K562 (cell line): ENCODE measurements around the gene FSTL1. TPM values are rescaled to one million over a fixed set of nuclear protein-coding genes. Genes with fewer than 3 reads are reported as not detected.
A peak's percentile ranks its signal among the peaks of the same experiment; 100 is the strongest.

Experiments used
- HMGN3 ChIP-seq: IDR thresholded peaks from 2 replicates; pipeline ENCODE4 v1.6.1; 2011; ENCODE audit warnings: borderline replicate concordance, low read depth, mild to moderate bottlenecking, mixed read lengths, low read length; ENCODE audit not compliant: insufficient read length; ENCODE audit errors: extremely low read depth
- MTA3 ChIP-seq: fragments of 450-650 bp; formaldehyde crosslinking; IDR thresholded peaks from 2 replicates; pipeline ENCODE4 v1.6.1; 2017; ENCODE audit warnings: mild to moderate bottlenecking, borderline replicate concordance
- POLR2A ChIP-seq: fragments of 450-650 bp; conservative IDR thresholded peaks from 2 replicates; pipeline ENCODE4 v1.6.1; 2016
- SMAD4 ChIP-seq: fragments of 250-450 bp; sonication (Bioruptor Pico); conservative IDR thresholded peaks from 2 replicates; pipeline ENCODE4 v1.8.0; 2021; ENCODE audit warnings: inconsistent platforms, mild to moderate bottlenecking, moderate library complexity
- TRIM24 ChIP-seq, 2 experiments: fragments of 450-650 bp; IDR thresholded peaks; 2 replicates each; pipeline ENCODE4 v1.6.1; 2016
- ZBTB7A ChIP-seq: IDR thresholded peaks from 2 replicates; pipeline ENCODE4 v1.6.1; 2011; ENCODE audit warnings: low read depth, mild to moderate bottlenecking, low read length, moderate library complexity, borderline replicate concordance; ENCODE audit not compliant: control insufficient read depth
- polyA plus RNA-seq, 8 experiments: library from polyadenylated mRNA; depleted of rRNA in 4 of 8; stranded (reverse) in 5 of 8; unstranded in 3 of 8; fragments of >200 nt; fragmentation: Nextera tagmentation in 2 of 8; fragmentation: Illumina TruSeq in 1 of 8; extraction: Ambion mirVana in 2 of 8; extraction: Trizol in 1 of 8; gene quantifications; 2 replicates each; pipeline versions ENCODE4 v1.2.1 to v1.2.3, GENCODE V29; 2011 to 2014; ENCODE audit warnings: inconsistent platforms in 1 of 8, missing spikeins in 1 of 8
- total RNA-seq, 7 experiments: library from RNA; depleted of rRNA in 6 of 7; stranded (reverse); fragments of >200 nt in 6 of 7; fragmentation: Illumina TruSeq in 2 of 7; extraction: Trizol in 2 of 7; gene quantifications; 2 replicates each; pipeline versions ENCODE4 v1.2.1 to v1.2.3, GENCODE V29; 2011 to 2021; ENCODE audit warnings: low replicate concordance in 1 of 7
- TF ChIP-seq, protein P1 (sequence below): sonication (generic); formaldehyde crosslinking; IDR thresholded peaks from 2 replicates; pipeline ENCODE4 v1.8.0; 2022; ENCODE audit warnings: mild to moderate bottlenecking, missing genetic modification reagents
- TF ChIP-seq, protein P2 (sequence below): fragments of 250-450 bp; sonication (Bioruptor Pico); IDR thresholded peaks from 2 replicates; pipeline ENCODE4 v1.5.0; 2021; ENCODE audit warnings: mild to moderate bottlenecking, moderate library complexity
- TF ChIP-seq, protein P3 (sequence below): fragments of 450-650 bp; IDR thresholded peaks from 2 replicates; pipeline ENCODE4 v1.6.1; 2016; ENCODE audit warnings: mild to moderate bottlenecking, moderate library complexity

The FSTL1 gene
- total and polyA plus RNA-seq, 9 of the 15 experiments (the other 6 are each of a cell fraction or from before 2014, with no cell fraction given) = 0.01 to 0.58 (median 0.08) TPM; not detected in 2

DNA sequence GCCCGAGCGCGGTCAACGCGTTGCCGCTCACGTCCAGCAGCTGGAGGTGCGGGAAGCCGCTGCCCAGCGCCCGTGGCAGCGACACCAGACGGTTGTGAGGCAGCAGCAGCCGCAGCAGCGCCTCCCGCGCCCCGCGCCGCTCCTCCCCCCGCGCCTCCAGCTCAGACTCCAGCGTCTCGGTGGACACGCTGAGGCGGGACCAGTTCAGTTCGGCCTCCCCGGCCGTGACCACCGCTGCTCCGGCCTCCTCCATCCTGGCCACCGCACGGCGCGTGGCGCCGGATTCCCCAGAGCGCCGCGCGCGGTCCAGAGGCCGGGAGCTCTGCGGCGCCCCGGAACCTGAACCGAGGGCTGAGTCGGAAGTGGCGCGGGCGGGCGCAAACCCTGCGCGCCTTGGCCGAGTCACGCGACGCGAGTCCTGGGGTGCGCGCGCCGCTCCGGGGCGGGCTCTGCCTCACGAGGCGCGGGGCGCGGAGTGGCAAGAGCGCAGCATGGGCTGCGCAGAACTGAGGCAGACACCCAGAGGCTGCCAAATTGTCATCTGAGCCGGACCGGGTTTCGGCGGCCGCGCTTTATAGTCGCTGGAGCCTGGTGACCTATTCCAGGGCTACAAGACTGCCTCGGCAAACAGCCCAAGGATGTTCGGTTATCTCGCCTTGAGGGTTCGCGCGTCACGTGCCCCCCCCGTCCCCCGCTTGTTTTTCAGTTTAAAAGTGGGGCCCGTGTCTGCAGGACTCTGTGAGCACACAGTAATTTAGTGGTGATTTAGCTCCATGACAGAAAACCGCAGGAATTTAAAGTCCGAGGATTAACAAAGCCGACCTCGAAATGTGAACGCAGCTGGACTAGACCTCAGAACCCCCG, 101.6 kb downstream of the FSTL1 start, which contains the start of gene LRRC58 (continued):
- TF ChIP-seq, protein P1, sequence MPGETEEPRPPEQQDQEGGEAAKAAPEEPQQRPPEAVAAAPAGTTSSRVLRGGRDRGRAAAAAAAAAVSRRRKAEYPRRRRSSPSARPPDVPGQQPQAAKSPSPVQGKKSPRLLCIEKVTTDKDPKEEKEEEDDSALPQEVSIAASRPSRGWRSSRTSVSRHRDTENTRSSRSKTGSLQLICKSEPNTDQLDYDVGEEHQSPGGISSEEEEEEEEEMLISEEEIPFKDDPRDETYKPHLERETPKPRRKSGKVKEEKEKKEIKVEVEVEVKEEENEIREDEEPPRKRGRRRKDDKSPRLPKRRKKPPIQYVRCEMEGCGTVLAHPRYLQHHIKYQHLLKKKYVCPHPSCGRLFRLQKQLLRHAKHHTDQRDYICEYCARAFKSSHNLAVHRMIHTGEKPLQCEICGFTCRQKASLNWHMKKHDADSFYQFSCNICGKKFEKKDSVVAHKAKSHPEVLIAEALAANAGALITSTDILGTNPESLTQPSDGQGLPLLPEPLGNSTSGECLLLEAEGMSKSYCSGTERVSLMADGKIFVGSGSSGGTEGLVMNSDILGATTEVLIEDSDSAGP (CRISPR knock-in tag) = no peak
- TF ChIP-seq, protein P2, sequence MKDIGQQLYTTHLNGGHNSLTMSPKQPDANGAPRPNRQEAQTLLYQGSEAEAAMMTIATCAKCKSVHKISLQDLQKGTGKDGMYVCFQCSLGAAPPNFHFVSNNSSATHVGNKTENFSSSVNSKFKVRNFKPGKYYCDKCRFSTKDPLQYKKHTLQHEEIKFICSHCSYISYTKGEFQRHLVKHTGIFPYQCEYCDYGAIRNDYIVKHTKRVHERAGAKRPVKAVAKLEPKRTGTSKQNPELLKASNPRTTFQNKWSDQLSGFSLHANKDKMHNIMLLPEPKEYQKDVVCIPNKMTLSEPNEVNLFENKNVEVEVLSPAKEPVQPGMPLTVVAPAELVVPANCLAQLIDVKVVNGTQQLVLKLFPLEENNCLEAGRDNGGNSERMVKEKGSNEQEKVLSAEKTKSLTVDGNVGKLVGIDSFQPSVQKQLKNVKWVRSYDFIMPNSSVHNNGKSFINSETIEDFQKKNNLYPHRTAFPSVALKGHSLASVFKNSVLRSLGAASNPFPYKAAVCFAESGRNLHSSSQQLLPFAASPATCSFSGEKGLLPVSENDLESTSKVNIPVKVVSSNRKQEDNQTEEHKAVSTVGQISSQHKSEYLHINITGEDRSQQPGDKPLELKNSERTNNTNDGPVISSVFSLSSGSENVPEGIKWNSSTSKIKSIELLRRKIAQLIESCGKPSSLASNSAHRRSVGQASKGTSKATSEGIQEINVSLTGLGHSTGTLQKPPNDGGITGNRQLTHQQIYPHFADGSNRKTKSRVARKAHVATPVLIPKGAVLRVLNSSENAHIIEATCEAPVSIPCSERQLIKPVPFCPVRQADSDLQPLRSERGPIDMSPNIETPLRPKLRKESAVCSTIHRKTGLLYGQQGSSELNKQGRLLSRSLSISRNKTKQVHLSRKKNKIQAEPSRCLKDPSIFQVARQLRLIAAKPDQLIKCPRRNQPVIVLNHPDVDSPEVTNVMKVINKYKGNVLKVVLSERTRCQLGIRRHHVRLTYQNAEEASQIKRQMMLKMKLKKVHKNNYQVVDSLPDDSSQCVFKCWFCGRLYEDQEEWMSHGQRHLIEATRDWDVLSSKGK = no peak
- TF ChIP-seq TRIM24 (IDR thresholded peaks at IDR 0.05) = peak in 1 of 2 experiments; percentile 69; a peak in 2 of 4 replicates
- TF ChIP-seq, protein P3, sequence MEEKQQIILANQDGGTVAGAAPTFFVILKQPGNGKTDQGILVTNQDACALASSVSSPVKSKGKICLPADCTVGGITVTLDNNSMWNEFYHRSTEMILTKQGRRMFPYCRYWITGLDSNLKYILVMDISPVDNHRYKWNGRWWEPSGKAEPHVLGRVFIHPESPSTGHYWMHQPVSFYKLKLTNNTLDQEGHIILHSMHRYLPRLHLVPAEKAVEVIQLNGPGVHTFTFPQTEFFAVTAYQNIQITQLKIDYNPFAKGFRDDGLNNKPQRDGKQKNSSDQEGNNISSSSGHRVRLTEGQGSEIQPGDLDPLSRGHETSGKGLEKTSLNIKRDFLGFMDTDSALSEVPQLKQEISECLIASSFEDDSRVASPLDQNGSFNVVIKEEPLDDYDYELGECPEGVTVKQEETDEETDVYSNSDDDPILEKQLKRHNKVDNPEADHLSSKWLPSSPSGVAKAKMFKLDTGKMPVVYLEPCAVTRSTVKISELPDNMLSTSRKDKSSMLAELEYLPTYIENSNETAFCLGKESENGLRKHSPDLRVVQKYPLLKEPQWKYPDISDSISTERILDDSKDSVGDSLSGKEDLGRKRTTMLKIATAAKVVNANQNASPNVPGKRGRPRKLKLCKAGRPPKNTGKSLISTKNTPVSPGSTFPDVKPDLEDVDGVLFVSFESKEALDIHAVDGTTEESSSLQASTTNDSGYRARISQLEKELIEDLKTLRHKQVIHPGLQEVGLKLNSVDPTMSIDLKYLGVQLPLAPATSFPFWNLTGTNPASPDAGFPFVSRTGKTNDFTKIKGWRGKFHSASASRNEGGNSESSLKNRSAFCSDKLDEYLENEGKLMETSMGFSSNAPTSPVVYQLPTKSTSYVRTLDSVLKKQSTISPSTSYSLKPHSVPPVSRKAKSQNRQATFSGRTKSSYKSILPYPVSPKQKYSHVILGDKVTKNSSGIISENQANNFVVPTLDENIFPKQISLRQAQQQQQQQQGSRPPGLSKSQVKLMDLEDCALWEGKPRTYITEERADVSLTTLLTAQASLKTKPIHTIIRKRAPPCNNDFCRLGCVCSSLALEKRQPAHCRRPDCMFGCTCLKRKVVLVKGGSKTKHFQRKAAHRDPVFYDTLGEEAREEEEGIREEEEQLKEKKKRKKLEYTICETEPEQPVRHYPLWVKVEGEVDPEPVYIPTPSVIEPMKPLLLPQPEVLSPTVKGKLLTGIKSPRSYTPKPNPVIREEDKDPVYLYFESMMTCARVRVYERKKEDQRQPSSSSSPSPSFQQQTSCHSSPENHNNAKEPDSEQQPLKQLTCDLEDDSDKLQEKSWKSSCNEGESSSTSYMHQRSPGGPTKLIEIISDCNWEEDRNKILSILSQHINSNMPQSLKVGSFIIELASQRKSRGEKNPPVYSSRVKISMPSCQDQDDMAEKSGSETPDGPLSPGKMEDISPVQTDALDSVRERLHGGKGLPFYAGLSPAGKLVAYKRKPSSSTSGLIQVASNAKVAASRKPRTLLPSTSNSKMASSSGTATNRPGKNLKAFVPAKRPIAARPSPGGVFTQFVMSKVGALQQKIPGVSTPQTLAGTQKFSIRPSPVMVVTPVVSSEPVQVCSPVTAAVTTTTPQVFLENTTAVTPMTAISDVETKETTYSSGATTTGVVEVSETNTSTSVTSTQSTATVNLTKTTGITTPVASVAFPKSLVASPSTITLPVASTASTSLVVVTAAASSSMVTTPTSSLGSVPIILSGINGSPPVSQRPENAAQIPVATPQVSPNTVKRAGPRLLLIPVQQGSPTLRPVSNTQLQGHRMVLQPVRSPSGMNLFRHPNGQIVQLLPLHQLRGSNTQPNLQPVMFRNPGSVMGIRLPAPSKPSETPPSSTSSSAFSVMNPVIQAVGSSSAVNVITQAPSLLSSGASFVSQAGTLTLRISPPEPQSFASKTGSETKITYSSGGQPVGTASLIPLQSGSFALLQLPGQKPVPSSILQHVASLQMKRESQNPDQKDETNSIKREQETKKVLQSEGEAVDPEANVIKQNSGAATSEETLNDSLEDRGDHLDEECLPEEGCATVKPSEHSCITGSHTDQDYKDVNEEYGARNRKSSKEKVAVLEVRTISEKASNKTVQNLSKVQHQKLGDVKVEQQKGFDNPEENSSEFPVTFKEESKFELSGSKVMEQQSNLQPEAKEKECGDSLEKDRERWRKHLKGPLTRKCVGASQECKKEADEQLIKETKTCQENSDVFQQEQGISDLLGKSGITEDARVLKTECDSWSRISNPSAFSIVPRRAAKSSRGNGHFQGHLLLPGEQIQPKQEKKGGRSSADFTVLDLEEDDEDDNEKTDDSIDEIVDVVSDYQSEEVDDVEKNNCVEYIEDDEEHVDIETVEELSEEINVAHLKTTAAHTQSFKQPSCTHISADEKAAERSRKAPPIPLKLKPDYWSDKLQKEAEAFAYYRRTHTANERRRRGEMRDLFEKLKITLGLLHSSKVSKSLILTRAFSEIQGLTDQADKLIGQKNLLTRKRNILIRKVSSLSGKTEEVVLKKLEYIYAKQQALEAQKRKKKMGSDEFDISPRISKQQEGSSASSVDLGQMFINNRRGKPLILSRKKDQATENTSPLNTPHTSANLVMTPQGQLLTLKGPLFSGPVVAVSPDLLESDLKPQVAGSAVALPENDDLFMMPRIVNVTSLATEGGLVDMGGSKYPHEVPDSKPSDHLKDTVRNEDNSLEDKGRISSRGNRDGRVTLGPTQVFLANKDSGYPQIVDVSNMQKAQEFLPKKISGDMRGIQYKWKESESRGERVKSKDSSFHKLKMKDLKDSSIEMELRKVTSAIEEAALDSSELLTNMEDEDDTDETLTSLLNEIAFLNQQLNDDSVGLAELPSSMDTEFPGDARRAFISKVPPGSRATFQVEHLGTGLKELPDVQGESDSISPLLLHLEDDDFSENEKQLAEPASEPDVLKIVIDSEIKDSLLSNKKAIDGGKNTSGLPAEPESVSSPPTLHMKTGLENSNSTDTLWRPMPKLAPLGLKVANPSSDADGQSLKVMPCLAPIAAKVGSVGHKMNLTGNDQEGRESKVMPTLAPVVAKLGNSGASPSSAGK = peak; percentile 84
- peak; percentile 74 for TF ChIP-seq MTA3
- TF ChIP-seq SMAD4 (CRISPR knock-in tag) = peak; percentile 61; the same call in 1 of the 2 replicates
- TF ChIP-seq HMGN3 = peak; percentile 61
- peak; percentile 81 for TF ChIP-seq POLR2A
- peak; percentile 27; the same call in 1 of the 2 replicates for TF ChIP-seq ZBTB7A
